Left ventricle myocardium inferior (tissue), 1 donor: ENCODE results near the gene GNAT1. TPM values are rescaled to one million over a fixed set of nuclear protein-coding genes. Genes with fewer than 3 reads are reported as not detected.

ENCODE experiments used
- DNase-seq: peaks from one replicate; pipeline ENCODE4 v3.0.0-alpha.2; 2020
- H3K27ac ChIP-seq: fragments of 200-600 bp; replicated peaks from 2 replicates; pipeline ENCODE4 v1.8.0; 2021
- H3K27me3 ChIP-seq: fragments of 200-600 bp; 2 replicates; pipeline ENCODE4 v1.8.0; 2021; ENCODE audit warnings: low read depth
- H3K36me3 ChIP-seq: fragments of 200-600 bp; 2 replicates; pipeline ENCODE4 v1.8.0; 2021
- H3K4me1 ChIP-seq: fragments of 200-600 bp; 2 replicates; pipeline ENCODE4 v1.8.0; 2021
- H3K4me3 ChIP-seq: fragments of 200-600 bp; 2 replicates; pipeline ENCODE4 v1.8.0; 2021; ENCODE audit warnings: mild to moderate bottlenecking, moderate library complexity
- H3K9me3 ChIP-seq: fragments of 200-600 bp; replicated peaks from 2 replicates; pipeline ENCODE4 v1.8.0; 2021
- CTCF ChIP-seq: fragments of 200-600 bp; IDR thresholded peaks from 2 replicates; pipeline ENCODE4 v1.8.0; 2021; ENCODE audit warnings: antibody characterized with exemption, mild to moderate bottlenecking, borderline replicate concordance
- intact Hi-C: fragments of 100-400 bp; cut with micrococcal nuclease; formaldehyde crosslinking; loops from one replicate; pipeline ENCODE4 v1.11.0; 2022
- total RNA-seq: library from RNA; stranded (reverse); fragmentation: NEBNext Ultra II Directional; extraction: Animal tissue kit (Norgen Biotek cat#: 25700); gene quantifications from one replicate; pipeline ENCODE4 v1.2.1, GENCODE V29; 2021
- donor health status: DM: no; HTN: yes; CAD: no; lungs with severe emphysema.

Gene GNAT1
- total RNA-seq, 1 donor from 2014 or later: not detected

DNA sequence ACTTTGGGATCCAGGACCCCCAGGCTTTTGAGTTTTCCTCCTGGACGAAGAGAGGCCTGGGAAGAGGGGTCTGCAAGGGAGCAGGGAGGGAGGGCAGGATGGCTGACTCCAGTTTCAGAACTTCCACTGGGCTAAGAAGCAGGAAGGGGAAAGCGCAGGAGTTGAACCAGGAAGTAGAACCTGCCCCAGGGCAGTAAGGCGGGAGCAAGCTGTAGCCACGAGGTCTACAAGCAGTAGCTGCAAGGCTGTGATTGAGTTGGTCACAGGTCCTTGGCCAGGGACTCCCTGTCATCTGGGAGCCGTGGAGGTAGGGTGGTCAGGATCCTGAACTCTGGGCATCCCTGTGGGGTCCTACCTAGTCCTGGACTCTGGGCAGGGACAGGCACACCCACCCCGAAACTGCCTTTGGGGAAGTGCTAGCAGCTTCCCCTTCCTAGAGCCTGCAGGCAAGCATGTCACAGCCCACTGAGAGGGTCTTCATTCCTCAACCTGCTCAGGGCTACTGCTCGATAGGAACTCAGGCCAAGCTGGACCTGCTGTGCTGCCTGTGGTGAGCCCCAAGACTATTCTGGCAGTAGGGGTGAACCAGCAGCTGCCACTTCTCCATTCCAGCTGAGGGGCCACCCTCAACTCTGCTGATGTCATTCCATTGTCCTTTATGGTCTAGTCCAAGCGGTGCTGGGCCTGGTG, 38.8 kb downstream of the GNAT1 start:
- H3K4me1 ChIP-seq: peaks cover 33% of the 10 kb centered on the region
- no peak for TF ChIP-seq CTCF
- H3K27me3 ChIP-seq: no peaks in the 10 kb centered on the region
- no peaks in the 10 kb centered on the region for H3K36me3 ChIP-seq
- no peak overlapping the region for H3K4me3 ChIP-seq
- peak overlapping the region; percentile 27 for H3K27ac ChIP-seq
- no peaks in the 10 kb centered on the region for H3K9me3 ChIP-seq
- DNase-seq: no peak
- intact Hi-C loops: no loop called here

GRCh38 chr3:50230794-50231125, 39.4 kb downstream of the GNAT1 start:
- no peaks in the 10 kb centered on the region for H3K36me3 ChIP-seq
- peaks cover 34% of the 10 kb centered on the region for H3K4me1 ChIP-seq
- intact Hi-C loops: no loop called here
- H3K4me3 ChIP-seq: no peak overlapping the region
- DNase-seq: no peak
- H3K27me3 ChIP-seq: no peaks in the 10 kb centered on the region
- TF ChIP-seq CTCF: no peak
- H3K27ac ChIP-seq: peak overlapping the region; percentile 27
- no peaks in the 10 kb centered on the region for H3K9me3 ChIP-seq

DNA sequence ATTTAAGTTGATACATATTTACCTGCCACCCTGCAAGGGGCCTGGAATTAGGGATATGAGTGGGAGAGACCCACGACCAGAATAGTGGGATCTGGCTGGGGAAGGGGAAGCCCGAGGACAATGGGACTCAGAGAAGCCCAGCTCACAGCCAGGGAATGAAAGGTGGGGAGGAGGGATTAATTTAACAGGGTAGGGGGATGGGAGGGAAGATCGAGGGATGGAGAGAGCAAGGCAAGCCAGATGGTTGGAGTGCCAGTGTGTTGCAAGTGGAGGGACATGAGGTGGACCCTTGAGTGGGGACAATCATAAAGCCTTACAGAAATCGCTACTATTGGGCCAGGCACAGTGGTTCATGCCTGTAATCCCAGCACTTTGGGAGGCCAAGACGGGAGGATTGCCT, 40.2 kb downstream of the GNAT1 start:
- no peaks in the 10 kb centered on the region for H3K36me3 ChIP-seq
- no peaks in the 10 kb centered on the region for H3K27me3 ChIP-seq
- TF ChIP-seq CTCF: no peak
- H3K4me1 ChIP-seq: peaks cover 31% of the 10 kb centered on the region
- no peak for DNase-seq
- no peak overlapping the region for H3K27ac ChIP-seq
- no peak overlapping the region for H3K4me3 ChIP-seq
- no peaks in the 10 kb centered on the region for H3K9me3 ChIP-seq
- intact Hi-C loops: no loop called here

DNA sequence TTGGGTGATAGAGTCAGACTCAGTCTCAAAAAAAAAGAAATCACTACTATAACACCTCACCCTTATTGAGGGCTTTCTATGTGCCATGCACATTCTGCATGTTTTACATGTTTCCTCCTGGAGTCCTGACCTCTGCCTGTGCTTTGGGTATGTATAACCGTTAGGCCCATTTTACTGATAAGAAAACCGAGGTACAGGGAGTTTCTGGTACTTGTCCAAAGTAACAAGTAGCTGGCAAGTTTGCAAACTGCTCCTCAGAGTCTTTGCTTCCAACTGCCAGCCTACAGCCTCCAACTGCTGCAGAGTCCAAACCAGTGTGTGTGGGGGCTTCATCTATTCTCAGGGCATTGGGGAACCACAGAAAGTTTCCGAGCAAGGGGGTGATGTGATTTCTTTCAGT, 40.9 kb downstream of the GNAT1 start:
- Histone ChIP-seq H3K9me3 (no peaks in the 10 kb centered on the region), H3K27me3 (no peaks in the 10 kb centered on the region), H3K36me3 (no peaks in the 10 kb centered on the region), H3K4me3 (no peak overlapping the region), H3K27ac (no peak overlapping the region), H3K4me1 (peaks cover 32% of the 10 kb centered on the region)
- intact Hi-C loops: no loop called here
- DNase-seq: no peak
- TF ChIP-seq CTCF: no peak

DNA sequence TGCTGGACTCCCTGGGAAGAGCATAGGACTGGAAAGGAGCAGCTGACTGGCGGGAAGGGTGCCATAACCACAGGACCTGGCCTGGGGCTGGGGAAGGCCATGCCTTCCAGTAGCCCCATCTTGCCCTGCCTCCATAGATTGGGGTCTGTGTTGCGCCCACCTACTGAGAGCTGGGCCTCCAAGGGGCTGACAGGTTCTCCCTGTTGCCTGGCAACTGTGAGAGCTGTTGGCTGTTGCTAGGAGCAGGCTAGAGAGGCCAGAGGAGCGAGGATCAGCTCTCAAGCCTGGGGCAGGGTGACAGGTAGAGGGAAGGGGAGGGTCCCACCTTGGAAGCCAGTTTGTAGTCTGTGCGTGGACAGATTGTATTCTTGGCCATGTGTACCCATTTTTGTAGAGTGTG, 41.8 kb downstream of the GNAT1 start:
- Histone ChIP-seq H3K27me3 (no peaks in the 10 kb centered on the region), H3K4me3 (no peak overlapping the region), H3K9me3 (no peaks in the 10 kb centered on the region), H3K27ac (no peak overlapping the region), H3K4me1 (peaks cover 33% of the 10 kb centered on the region), H3K36me3 (no peaks in the 10 kb centered on the region)
- TF ChIP-seq CTCF: no peak
- DNase-seq: no peak
- intact Hi-C loops: no loop called here
